Activated CD4-positive, alpha-beta memory T cell treated with anti-CD3 and anti-CD28 coated beads, Interleukin-2, amount 10 ng/mL, durations not matched to agents 7 days and 5 days (primary cell): ENCODE data around the gene LRRC56. TPM values are rescaled to one million over a fixed set of nuclear protein-coding genes. Genes with fewer than 3 reads are reported as not detected.
A peak's percentile ranks its signal among the peaks of the same experiment; 100 is the strongest.

Experiments used
- CTCF ChIA-PET: fragments of 350-600 bp; sonication (Branson Sonifier 250); formaldehyde crosslinking; loops from one replicate; lab custom pipeline; 2021; ENCODE audit warnings: antibody characterized with exemption, inconsistent platforms; lab: Charles Lee
- POLR2A ChIA-PET: fragments of 350-600 bp; sonication (Branson Sonifier 250); formaldehyde crosslinking; loops from one replicate; lab custom pipeline; 2021; ENCODE audit warnings: antibody characterized with exemption; lab: Charles Lee
- DNase-seq: peaks from one replicate; pipeline ENCODE4 v3.0.0-alpha.2; 2020
- H3K27ac Mint-ChIP-seq: one replicate; pipeline ENCODE4 v1.8.0; 2021; ENCODE audit warnings: mild to moderate bottlenecking, mixed read lengths
- H3K27me3 Mint-ChIP-seq: one replicate; pipeline ENCODE4 v1.8.0; 2021; ENCODE audit warnings: mixed read lengths
- H3K36me3 Mint-ChIP-seq: one replicate; pipeline ENCODE4 v1.8.0; 2021; ENCODE audit warnings: low read depth, mixed read lengths
- H3K4me1 Mint-ChIP-seq: one replicate; pipeline ENCODE4 v1.8.0; 2021; ENCODE audit warnings: mixed read lengths
- H3K4me3 Mint-ChIP-seq: one replicate; pipeline ENCODE4 v1.8.0; 2021; ENCODE audit warnings: mild to moderate bottlenecking, mixed read lengths
- H3K9me3 Mint-ChIP-seq: one replicate; pipeline ENCODE4 v1.8.0; 2021; ENCODE audit warnings: mixed read lengths
- total RNA-seq, 2 experiments: library from RNA; stranded (reverse); gene quantifications; one replicate each; pipeline ENCODE4 v1.2.3, GENCODE V29; 2021

The LRRC56 gene
- total RNA-seq, 2 experiments from 2014 or later: 2.2 to 2.5 TPM

- Mint-ChIP-seq H3K36me3 (no peaks in the 10 kb centered on the region), H3K27ac (no peak overlapping the region), H3K27me3 (peaks cover 15% of the 10 kb centered on the region), H3K4me1 (peaks cover 10% of the 10 kb centered on the region), H3K9me3 (no peaks in the 10 kb centered on the region), H3K4me3 (peak overlapping the region; percentile 24)
- no peak for DNase-seq
- POLR2A ChIA-PET: interaction anchor here (0.8 to 5.9 kb wide), 8 partner anchors 8 to 170 kb away, joined by 3 to 25 read pairs (median 5); partner anchors contain the start of genes HRAS and PHRF1
- CTCF ChIA-PET: interaction anchor here (1.0 to 3.1 kb wide), 7 partner anchors 9 to 170 kb away, joined by 3 to 17 read pairs (median 7); no protein-coding TSS in a partner anchor
Observed at GRCh38 chr11:555780-556661, 18.7 kb downstream of the LRRC56 start.

- DNase-seq: no peak
- H3K27ac Mint-ChIP-seq: no peak overlapping the region
- H3K9me3 Mint-ChIP-seq: no peaks in the 10 kb centered on the region
- H3K4me3 Mint-ChIP-seq: peak overlapping the region; percentile 24
- ChIA-PET POLR2A (interaction anchor here (0.8 to 5.9 kb wide), 8 partner anchors 9 to 169 kb away, joined by 3 to 25 read pairs (median 5); partner anchors contain the start of genes HRAS, IRF7 and PHRF1), CTCF (interaction anchor here (0.9 to 3.1 kb wide), 6 partner anchors 8 to 170 kb away, joined by 3 to 17 read pairs (median 4); no protein-coding TSS in a partner anchor)
- H3K27me3 Mint-ChIP-seq: peaks cover 15% of the 10 kb centered on the region
- H3K4me1 Mint-ChIP-seq: peaks cover 15% of the 10 kb centered on the region
- no peaks in the 10 kb centered on the region for H3K36me3 Mint-ChIP-seq
Observed at GRCh38 chr11:556662-557256, 19.4 kb downstream of the LRRC56 start.

GRCh38 chr11:557328-558132 lies 20.2 kb downstream of the LRRC56 start:
- Mint-ChIP-seq H3K4me1 (peaks cover 16% of the 10 kb centered on the region), H3K27ac (no peak overlapping the region), H3K27me3 (peaks cover 15% of the 10 kb centered on the region), H3K4me3 (no peak overlapping the region), H3K9me3 (no peaks in the 10 kb centered on the region), H3K36me3 (no peaks in the 10 kb centered on the region)
- no peak for DNase-seq
- ChIA-PET POLR2A (interaction anchor here (0.8 to 5.9 kb wide), 6 partner anchors 11 to 169 kb away, joined by 3 to 25 read pairs (median 5); partner anchors contain the start of genes HRAS, IRF7 and PHRF1), CTCF (interaction anchor here (0.9 to 1.0 kb wide), 2 partner anchors 11 to 18 kb away, joined by 3 read pairs; no protein-coding TSS in a partner anchor)

- Mint-ChIP-seq H3K9me3 (no peaks in the 10 kb centered on the region), H3K27me3 (peaks cover 15% of the 10 kb centered on the region), H3K36me3 (peaks cover 2% of the 10 kb centered on the region), H3K4me1 (peaks cover 16% of the 10 kb centered on the region), H3K27ac (no peak overlapping the region), H3K4me3 (no peak overlapping the region)
- no peak for DNase-seq
- ChIA-PET POLR2A (interaction anchor here (2.1 kb wide), 1 partner anchor 57 kb away, joined by 6 read pairs; the partner anchor contains the start of gene IRF7), CTCF (no interaction called here)
Observed at GRCh38 chr11:558503-558902, 21.2 kb downstream of the LRRC56 start.

- no peak for DNase-seq
- Mint-ChIP-seq H3K9me3 (no peaks in the 10 kb centered on the region), H3K4me1 (peaks cover 18% of the 10 kb centered on the region), H3K36me3 (peaks cover 5% of the 10 kb centered on the region), H3K27ac (no peak overlapping the region), H3K4me3 (no peak overlapping the region), H3K27me3 (peaks cover 15% of the 10 kb centered on the region)
- ChIA-PET POLR2A (interaction anchor here (0.9 to 2.1 kb wide), 7 partner anchors 9 to 163 kb away, joined by 3 to 14 read pairs (median 6); partner anchors contain the start of genes HRAS, IRF7, LRRC56 and PHRF1), CTCF (interaction anchor here (1.0 to 1.5 kb wide), 2 partner anchors 10 to 167 kb away, joined by 3 to 5 read pairs; no protein-coding TSS in a partner anchor)
Observed at GRCh38 chr11:559020-559620, 21.8 kb downstream of the LRRC56 start.

- Mint-ChIP-seq H3K36me3 (peaks cover 10% of the 10 kb centered on the region), H3K27me3 (peaks cover 15% of the 10 kb centered on the region), H3K4me3 (peak overlapping the region; percentile 63), H3K9me3 (no peaks in the 10 kb centered on the region), H3K4me1 (peaks cover 20% of the 10 kb centered on the region), H3K27ac (peak overlapping the region; percentile 48)
- ChIA-PET CTCF (interaction anchor here (1.0 to 1.5 kb wide), 3 partner anchors 9 to 166 kb away, joined by 3 to 5 read pairs (median 3); no protein-coding TSS in a partner anchor), POLR2A (interaction anchor here (0.9 to 2.1 kb wide), 8 partner anchors 9 to 162 kb away, joined by 3 to 14 read pairs (median 6); partner anchors contain the start of genes HRAS, IRF7, LRRC56 and PHRF1)
- DNase-seq: no peak
Observed at GRCh38 chr11:559712-560304, 22.5 kb downstream of the LRRC56 start.

- H3K27me3 Mint-ChIP-seq: peaks cover 15% of the 10 kb centered on the region
- H3K4me1 Mint-ChIP-seq: peaks cover 20% of the 10 kb centered on the region
- CTCF ChIA-PET: interaction anchor here (1.0 to 1.5 kb wide), 3 partner anchors 8 to 166 kb away, joined by 3 to 5 read pairs (median 3); no protein-coding TSS in a partner anchor
Observed at GRCh38 chr11:560305-561147, 23.2 kb downstream of the LRRC56 start, which contains the start of the genes LMNTD2 and RASSF7. LMNTD2 (minus strand) TSS chr11:560738; CDS start chr11:560716, 22 bp downstream. RASSF7 (plus strand) TSS chr11:560970; CDS start chr11:561769, 799 bp downstream.

GRCh38 chr11:561148-562003 lies 24.0 kb downstream of the LRRC56 start:
- Mint-ChIP-seq H3K4me1 (peaks cover 18% of the 10 kb centered on the region), H3K27ac (peak overlapping the region; percentile 71), H3K4me3 (peak overlapping the region; percentile 94), H3K27me3 (peaks cover 12% of the 10 kb centered on the region), H3K9me3 (no peaks in the 10 kb centered on the region), H3K36me3 (peaks cover 10% of the 10 kb centered on the region)
- ChIA-PET CTCF (interaction anchor here (0.8 kb wide), 1 partner anchor 197 kb away, joined by 5 read pairs; no protein-coding TSS in a partner anchor), POLR2A (interaction anchor here (1.0 to 1.8 kb wide), 5 partner anchors 14 to 55 kb away, joined by 5 to 8 read pairs (median 5); partner anchors contain the start of genes IRF7, LRRC56, PHRF1 and RNH1)
- peak; percentile 41 for DNase-seq

More at GRCh38 chr11:560305-561147, 23.2 kb downstream of the LRRC56 start, which contains the start of the genes LMNTD2 and RASSF7:
- peaks cover 10% of the 10 kb centered on the region for H3K36me3 Mint-ChIP-seq
- POLR2A ChIA-PET: interaction anchor here (0.9 to 2.1 kb wide), 12 partner anchors 8 to 161 kb away, joined by 3 to 14 read pairs (median 5); partner anchors contain the start of genes HRAS, IRF7, LRRC56 and PHRF1
- no peaks in the 10 kb centered on the region for H3K9me3 Mint-ChIP-seq
- peak; percentile 95 for DNase-seq
- peak within 1 kb of the TSS; percentile 94 for H3K4me3 Mint-ChIP-seq
- H3K27ac Mint-ChIP-seq: peak within 1 kb of the TSS; percentile 71

- DNase-seq: no peak
- ChIA-PET CTCF (interaction anchor here (0.8 kb wide), 1 partner anchor 198 kb away, joined by 5 read pairs; no protein-coding TSS in a partner anchor), POLR2A (interaction anchor here (1.0 to 1.8 kb wide), 5 partner anchors 14 to 56 kb away, joined by 5 to 8 read pairs (median 5); partner anchors contain the start of genes IRF7, LRRC56, PHRF1 and RNH1)
- Mint-ChIP-seq H3K36me3 (peaks cover 10% of the 10 kb centered on the region), H3K27ac (no peak overlapping the region), H3K4me3 (peak overlapping the region; percentile 94), H3K4me1 (peaks cover 19% of the 10 kb centered on the region), H3K27me3 (peaks cover 7% of the 10 kb centered on the region), H3K9me3 (no peaks in the 10 kb centered on the region)
Observed at GRCh38 chr11:562046-562645, 24.8 kb downstream of the LRRC56 start.
